HG02852 (cell line): ENCODE data around the gene FGF22.
"Not testable (repeated sequence)": the region's sequence is repeated elsewhere in the genome, so short reads cannot be mapped to it uniquely, and the experiment has no call there.

ENCODE experiments used
- ATAC-seq: cut with Tn5 transposase; IDR thresholded peaks from one replicate; pipeline ENCODE4 v1.9.1; 2021; ENCODE audit warnings: mild to moderate bottlenecking, moderate library complexity; ENCODE audit not compliant: unreplicated experiment

Gene FGF22

DNA sequence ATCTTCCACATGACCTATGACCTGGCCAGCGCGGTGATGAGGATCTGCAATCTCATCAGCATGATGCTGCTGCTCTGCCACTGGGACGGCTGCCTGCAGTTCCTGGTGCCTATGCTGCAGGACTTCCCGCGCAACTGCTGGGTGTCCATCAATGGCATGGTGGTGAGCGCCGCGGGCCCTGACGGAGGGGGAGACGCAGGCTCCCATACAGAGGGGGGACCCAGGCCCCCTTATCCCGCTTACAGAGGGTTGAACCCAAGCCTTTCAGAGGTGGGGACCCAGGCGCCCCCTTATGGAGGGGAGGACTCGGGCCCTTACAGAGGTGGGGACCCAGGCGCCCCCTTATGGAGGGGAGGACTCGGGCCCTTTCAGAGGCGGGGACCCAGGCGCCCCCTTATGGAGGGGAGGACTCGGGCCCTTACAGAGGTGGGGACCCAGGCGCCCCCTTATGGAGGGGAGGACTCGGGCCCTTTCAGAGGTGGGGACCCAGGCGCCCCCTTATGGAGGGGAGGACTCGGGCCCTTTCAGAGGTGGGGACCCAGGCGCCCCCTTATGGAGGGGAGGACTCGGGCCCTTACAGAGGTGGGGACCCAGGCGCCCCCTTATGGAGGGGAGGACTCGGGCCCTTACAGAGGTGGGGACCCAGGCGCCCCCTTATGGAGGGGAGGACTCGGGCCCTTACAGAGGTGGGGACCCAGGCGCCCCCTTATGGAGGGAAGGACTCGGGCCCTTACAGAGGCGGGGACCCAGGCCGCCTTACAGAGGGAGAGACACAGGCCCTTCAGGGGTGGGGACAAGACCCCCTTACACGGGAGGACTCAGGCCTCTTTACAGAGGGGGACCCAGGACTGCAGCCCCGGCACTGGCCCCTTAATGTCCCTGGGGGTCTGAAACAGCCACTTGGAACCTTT, 34.4 kb upstream of the FGF22 start:
- ATAC-seq: not testable (repeated sequence)

DNA sequence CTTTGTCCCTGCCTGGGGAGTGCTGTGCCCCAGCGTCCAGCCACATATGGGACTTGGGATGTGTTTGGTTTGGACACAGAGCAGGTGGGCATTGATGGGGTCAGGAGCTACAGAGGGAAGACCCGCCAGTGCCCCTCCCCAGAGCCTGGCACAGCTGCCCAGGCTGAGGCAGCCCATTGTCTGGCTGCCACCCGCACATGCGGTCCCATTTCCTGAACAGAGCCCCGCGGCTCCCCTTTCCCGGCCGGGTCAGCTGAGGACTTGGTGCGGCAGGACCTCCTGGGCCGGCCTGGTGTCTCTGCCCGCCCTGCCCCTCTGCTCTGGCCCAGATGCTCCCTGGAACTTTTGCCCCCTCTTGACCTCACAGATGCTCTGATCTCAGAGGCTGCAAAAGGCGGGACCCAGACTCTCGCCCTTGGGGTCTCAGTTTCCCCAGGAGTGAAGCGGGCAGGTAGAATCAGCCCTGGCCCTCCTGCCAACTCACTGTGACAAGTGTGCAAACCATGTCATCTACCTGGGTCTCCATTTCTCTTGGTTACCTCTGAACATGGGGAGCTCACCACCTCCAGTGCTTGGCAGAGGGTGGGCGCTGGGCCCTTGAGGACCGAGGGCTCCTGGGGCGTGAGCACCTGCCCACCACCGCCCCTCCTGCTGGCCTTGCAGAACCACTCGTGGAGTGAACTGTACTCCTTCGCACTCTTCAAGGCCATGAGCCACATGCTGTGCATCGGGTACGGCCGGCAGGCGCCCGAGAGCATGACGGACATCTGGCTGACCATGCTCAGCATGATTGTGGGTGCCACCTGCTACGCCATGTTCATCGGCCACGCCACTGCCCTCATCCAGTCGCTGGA, 32.2 kb upstream of the FGF22 start:
- ATAC-seq: no peak

DNA sequence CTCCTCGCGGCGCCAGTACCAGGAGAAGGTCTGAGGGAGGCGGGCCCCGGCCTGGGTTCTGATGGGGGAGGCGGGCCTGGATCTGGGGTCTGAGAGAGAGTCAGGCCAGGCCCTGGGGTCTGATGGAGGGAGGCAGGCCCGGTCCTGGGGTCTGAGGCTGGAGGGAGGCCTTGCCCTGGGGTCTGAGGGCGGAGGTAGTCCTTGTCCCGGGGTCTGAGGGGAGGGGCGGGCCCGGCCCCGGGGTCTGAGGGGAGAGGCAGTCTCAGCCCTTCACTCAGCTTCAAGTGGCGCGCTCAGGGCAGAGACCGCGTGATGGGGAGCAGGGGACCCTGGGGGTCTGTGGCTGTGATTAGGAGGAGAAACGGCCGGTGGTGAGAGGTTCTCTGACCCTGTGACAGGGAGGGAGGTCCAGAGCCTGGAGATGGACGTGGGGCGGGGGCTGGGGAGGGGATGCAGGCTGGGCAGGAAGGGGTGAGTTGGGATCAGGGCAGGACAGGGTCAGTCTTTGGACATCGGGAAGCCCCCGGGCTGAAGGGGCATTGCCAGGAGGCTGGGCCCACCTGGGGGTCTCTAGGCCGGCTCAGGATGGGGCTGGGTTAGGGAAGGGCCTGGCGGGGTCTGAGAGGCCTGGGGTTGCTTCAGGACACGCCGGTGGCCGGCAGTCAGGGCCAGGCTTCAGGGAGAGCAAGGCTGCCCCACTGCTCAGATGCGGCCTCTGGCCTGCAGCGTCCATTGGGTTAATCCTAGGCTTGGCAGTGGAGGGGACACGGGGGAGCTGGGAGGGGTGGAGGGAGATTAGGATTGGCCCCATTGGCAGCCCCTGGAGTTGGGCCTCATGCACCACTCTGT, 31.3 kb upstream of the FGF22 start:
- no peak for ATAC-seq

DNA sequence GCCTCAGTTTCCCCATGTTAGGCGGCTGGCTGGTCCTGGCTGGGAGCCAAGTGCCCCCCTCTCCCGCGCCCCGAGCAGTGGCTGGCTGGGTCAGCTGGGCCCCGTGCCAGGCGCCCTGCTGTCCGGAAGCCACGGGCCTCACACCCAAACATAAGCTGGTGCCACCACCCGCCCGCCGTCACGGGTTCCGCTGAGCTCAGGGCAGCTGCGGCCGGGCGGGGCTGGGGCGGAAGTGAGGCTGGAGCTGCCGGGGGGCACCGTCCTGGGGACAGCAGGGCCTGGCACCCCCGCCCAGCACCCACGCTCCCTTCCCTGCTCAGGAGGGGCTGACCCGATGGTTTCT, 30.7 kb upstream of the FGF22 start:
- ATAC-seq: no peak

DNA sequence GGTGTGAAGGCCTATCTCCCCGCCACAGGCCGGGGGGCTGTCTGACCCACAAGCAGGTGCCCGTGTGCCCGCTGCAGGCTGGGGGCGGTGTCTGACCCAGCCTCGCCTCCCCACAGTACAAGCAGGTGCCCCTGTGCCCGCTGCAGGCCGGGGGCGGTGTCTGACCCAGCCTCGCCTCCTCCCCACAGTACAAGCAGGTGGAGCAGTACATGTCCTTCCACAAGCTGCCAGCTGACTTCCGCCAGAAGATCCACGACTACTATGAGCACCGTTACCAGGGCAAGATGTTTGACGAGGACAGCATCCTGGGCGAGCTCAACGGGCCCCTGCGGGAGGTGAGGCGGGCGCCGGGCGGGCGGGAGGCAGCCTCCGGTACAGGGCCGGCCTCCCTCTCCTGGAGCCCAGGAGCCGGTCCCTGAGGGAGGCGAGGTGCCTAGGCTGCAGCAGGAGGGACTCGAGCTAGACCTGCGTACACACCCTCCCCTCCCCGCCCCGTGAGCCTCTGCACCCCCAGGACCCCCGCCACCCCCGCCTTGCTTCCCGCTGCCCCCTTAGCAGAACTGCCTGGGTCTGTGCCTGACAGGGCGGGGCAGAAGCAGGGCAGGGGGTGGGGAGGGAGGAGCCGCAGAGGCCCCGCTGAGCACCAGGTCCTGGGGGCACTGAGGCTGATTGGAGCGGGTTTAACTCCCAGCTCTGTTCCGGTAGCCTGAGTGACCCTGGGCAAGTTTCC, 29.4 kb upstream of the FGF22 start:
- ATAC-seq: no peak

DNA sequence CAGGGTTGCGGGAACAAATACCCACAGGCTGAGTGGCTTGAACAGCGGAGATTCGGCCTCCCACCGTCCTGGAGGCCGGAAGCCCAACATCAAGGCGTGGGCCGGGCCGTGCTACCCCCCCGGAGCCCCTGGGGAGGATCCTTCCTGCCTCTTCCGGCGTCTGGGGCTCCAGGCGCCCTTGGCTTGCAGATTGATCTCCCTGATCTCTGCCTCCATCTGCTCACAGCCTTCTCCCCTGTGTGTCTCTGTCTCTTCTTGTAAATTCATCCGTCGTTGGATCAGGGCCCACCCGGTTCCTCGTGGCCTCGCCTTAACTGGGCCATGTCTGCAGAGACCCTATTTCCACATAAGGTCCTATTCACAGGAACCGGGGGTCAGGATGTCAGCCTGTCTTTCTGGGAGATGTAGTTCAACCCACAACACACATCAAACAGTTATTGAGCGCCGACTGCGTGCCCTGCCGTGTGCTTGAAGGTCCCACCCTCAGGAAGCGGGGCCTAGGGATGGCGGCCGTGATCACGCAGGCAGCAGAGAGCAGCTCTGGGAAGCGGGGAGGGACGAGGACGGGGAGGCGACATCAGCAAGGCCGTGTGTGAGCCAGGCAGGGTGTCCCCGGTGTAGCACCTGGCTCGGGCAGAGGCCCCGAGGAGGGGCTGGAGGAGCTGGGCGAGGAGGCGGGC, 28.7 kb upstream of the FGF22 start:
- ATAC-seq: no peak

DNA sequence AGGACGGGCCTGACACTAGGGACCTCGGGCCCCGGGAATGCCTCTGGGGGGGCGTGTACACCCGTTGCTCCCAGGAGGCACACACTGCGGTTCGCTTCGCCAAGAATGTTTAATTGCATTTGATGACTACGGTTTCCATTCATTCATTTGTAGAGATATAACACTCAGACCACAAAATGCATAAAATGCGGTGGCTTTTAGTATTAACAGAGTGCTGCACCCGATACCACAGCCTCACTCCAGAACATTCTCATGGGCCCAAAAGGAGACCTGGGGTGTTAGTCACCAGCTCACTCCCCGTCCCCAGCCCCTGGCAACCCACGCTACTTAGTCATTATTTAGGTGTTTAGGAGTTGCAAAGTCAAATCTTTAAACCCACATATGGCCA, 28.2 kb upstream of the FGF22 start:
- ATAC-seq: no peak

DNA sequence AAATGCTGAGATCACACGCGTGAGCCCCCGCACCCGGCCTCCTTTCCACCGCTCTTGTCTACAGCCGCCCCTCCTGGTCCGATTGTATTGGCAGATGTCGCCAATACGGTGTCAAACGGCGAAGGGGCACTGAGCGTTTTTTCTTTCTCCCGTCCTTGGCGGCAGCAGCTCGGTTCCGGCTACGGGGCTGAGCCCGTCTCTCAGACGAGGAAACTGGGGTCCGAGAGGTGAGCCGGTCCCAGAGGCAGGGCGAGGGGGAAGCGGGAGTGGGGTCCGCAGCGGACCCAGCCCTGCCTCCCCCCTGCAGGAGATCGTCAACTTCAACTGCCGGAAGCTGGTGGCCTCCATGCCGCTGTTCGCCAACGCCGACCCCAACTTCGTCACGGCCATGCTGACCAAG, 26.7 kb upstream of the FGF22 start:
- no peak for ATAC-seq

DNA sequence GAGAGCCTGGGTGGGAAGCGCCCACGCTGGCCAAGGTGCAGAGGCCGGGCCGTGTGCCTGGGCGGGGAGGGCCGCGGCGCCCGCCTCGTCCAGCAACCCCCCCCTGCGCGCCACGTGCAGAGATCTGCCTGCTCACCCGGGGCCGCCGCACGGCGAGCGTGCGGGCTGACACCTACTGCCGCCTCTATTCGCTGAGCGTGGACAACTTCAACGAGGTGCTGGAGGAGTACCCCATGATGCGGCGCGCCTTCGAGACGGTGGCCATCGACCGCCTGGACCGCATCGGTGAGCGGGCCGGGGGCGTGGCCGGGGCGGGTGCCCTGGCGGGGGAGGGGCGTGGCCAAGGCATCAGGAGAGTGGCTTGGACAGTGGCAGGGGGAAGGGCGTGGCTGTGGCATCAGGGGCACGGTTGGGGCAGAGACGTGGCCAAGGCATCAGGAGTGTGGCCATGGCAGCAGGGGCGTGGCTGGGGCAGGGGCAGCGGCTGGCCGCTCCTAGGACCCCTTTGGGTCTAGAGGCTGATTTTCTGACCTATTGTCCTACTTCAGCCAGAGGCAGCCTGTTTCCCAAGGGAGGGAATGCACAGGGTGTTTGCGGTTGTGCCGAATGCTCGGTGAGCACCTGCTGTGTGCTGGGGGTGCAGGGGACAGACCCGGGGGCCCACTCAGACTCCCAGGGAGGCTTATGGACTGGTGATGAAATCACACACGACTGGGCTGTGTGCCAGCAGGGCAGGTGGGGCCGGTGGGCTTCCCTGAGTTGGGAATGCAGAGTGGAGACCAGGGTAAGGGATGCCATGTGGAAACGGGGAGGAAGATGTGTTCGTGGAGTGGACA, 25.7 kb upstream of the FGF22 start:
- ATAC-seq: no peak

DNA sequence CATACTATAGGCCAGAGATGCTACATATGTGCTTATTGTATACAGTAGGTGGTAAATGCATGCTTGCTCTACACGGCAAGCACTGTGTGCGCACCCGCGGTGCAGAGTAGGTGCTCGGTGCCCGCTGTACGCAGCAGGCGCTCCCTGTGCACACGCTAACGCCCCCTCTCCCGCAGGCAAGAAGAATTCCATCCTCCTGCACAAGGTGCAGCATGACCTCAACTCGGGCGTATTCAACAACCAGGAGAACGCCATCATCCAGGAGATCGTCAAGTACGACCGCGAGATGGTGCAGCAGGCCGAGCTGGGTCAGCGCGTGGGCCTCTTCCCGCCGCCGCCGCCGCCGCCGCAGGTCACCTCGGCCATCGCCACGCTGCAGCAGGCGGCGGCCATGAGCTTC, 24.1 kb upstream of the FGF22 start:
- no peak for ATAC-seq

DNA sequence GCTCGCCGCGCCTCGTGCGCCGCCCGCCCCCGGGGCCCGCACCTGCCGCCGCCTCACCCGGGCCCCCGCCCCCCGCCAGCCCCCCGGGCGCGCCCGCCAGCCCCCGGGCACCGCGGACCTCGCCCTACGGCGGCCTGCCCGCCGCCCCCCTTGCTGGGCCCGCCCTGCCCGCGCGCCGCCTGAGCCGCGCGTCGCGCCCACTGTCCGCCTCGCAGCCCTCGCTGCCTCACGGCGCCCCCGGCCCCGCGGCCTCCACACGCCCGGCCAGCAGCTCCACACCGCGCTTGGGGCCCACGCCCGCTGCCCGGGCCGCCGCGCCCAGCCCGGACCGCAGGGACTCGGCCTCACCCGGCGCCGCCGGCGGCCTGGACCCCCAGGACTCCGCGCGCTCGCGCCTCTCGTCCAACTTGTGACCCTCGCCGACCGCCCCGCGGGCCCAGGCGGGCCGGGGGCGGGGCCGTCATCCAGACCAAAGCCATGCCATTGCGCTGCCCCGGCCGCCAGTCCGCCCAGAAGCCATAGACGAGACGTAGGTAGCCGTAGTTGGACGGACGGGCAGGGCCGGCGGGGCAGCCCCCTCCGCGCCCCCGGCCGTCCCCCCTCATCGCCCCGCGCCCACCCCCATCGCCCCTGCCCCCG, 23.5 kb upstream of the FGF22 start:
- ATAC-seq: no peak

DNA sequence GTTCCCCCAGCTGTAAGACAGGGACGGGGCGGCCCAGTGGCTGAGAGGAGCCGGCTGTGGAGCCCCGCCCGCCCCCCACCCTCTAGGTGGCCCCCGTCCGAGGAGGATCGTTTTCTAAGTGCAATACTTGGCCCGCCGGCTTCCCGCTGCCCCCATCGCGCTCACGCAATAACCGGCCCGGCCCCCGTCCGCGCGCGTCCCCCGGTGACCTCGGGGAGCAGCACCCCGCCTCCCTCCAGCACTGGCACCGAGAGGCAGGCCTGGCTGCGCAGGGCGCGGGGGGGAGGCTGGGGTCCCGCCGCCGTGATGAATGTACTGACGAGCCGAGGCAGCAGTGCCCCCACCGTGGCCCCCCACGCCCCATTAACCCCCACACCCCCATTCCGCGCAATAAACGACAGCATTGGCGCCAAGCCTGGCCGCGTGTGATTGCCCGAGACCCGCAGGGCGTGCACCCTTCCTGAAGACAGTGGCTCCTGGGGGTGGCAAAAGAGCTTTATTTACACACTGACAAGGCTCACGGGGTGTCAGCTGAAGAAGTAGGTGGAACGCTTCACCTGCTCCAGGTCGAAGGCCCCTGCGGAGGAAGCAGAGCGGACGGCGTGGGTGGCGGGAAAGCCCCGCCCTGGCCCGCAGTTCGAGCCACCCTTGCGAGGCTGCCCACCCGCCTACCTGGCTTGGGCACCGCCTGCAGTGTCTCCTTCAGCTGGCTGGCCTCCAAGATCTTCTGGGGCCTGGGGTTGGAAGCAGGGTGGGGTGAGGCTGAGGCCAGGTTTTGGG, 22.7 kb upstream of the FGF22 start:
- no peak for ATAC-seq

DNA sequence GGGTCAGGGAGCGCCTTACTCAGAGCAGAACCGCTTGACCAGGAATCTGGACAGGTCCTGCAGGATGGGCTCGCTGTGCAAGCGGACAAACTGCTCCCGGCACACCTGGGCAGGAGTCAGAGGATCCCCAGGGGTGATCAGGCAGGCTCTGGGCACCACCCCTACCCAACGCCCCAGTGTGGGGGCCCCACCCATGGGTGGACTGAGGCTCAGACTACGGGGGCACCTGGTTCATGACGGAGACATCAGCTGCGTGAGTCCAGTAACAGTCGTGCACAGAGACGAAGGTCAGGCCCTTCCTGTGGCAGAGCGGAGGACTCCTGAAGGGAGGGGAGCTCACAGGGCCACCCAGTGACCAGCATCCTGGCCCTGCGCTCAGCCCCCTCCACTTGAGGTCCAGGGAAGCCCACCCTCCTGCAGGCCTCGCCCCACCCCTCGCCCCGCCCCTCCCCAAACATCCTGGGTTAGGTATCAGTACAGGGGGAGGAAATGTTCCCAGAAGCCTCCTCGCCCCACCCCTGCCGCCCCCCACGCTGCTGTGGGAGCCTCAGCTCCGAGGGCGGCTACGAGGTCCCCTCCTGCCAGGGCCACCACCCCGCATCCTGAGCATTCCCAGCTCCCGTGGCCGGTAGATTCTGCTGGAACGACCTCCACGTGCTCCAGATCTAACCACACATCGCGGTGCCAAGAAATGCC, 22.0 kb upstream of the FGF22 start:
- no peak for ATAC-seq

DNA sequence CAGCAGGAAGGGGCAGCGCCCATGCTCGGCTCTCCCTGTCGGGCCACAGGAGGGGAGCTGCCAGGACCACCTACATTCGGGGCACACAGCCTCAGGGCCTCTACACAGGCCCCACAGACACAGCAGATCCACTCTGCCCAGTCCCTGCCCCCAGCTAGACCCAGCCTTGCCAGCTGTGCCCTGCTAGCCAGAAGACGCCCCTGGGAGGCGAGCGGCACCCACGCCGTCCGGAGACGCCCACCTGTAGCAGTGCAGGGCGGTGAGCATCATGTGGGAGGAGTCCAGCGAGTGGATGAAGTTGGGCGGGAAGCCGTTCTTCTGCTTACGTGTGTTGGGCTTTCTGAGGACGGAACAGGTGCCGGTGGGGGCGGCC, 21.4 kb upstream of the FGF22 start:
- no peak for ATAC-seq

DNA sequence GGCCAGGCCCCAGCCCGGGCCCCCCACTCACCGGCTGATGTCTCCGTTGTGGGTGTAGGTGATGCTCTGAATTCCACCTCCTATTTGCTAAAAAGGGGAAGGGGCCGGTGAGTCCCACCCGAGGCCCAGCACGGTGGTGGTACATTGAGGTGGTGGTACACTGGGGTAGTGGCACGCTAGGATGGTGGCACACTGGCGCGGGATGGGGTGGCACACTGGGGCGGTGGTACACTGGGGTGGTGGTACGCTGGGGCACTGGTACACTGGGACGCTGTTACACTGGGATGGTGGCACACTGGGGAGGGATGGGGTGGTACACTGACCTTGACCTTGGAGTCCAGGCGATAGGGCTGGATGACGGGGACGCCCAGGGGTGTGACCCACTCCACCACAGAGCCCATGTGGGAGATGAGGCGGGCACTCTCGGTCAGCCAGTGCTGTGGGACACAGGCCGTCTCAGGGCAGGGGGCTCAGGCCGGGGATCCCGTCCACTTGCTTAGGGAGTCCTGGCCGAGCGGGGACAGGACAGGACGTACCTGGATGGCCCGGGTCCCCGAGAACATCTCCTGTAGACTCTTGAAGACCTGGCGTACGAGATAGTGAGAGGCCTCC, 20.9 kb upstream of the FGF22 start:
- ATAC-seq: no peak

DNA sequence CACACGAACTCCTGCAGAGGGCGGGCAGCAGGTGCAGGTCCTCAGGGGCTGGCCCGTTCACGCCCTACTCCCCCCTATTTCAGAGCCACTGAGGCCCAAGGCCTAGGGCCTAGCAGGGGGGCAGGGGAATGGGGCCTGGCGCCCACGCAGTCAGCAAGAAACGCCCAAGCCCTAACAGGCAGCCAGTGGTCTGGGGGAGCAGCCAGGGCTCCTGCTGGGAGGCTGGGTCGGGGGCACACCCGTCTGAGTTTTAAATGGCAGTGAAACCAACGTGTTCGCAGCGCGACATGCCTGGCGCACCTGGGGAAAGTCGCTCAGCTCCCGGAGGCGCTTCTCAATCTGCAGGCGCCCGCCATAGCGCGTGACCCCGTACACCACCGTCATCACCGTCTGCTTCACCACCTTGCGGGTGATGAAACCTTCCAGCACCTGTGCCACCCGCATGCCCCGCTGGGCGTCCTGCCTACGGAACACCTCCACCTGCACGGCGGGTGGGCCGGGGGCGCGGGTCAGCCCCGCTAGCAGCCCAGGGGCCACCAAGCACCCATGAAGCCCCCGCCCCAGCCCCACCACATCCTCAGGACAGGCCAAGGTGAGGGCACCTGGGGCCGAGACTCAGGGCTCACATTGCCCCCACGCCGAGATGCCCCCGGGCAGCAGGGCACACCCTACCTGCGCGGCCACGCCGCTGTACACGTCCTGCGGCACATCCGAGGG, 20.2 kb upstream of the FGF22 start:
- ATAC-seq: no peak
